Natural killer cell (primary cell): ENCODE measurements around the gene DEFB132. TPM values are rescaled to one million over a fixed set of nuclear protein-coding genes. Genes with fewer than 3 reads are reported as not detected.

Source experiments
- ATAC-seq, 3 donors: fragments of 150-1000 bp in 2 of 3; fragments of 200-7000 bp in 1 of 3; cut with Tn5 transposase; 1 replicate in 1 of 3; 2 replicates in 2 of 3; pipeline ENCODE4 v1.10.0; 2021; ENCODE audit warnings: mild to moderate bottlenecking in 2 of 3, moderate library complexity in 2 of 3
- DNase-seq, 2 donors: peaks; one replicate each; pipeline versions ENCODE4 v3.0.0 to v3.0.0-alpha.2; 2013 to 2021; ENCODE audit warnings: mixed read lengths in 1 of 2
- H3K27ac ChIP-seq: one replicate; pipeline ENCODE4 v1.5.1; 2013; ENCODE audit warnings: mild to moderate bottlenecking, low read length
- H3K27me3 ChIP-seq: one replicate; pipeline ENCODE4 v1.6.1; 2013; ENCODE audit warnings: low read length; ENCODE audit not compliant: control insufficient read depth, insufficient read depth
- H3K36me3 ChIP-seq: one replicate; pipeline ENCODE4 v1.6.1; 2013; ENCODE audit warnings: low read length; ENCODE audit not compliant: control insufficient read depth, insufficient read depth
- H3K4me1 ChIP-seq: one replicate; pipeline ENCODE4 v1.6.1; 2013; ENCODE audit warnings: low read length; ENCODE audit not compliant: control insufficient read depth, insufficient read depth
- H3K4me3 ChIP-seq: one replicate; pipeline ENCODE4 v1.5.1; 2013; ENCODE audit warnings: low read length
- H3K9me3 ChIP-seq: one replicate; pipeline ENCODE4 v1.6.1; 2013; ENCODE audit warnings: low read length; ENCODE audit not compliant: control insufficient read depth, insufficient read depth
- H3K27ac Mint-ChIP-seq, 2 donors: one replicate each; pipeline ENCODE4 v1.8.0; 2022; ENCODE audit warnings: mild to moderate bottlenecking in 2 of 2, mixed read lengths in 2 of 2, moderate library complexity in 1 of 2
- H3K27me3 Mint-ChIP-seq, 2 donors: one replicate each; pipeline ENCODE4 v1.8.0; 2022; ENCODE audit warnings: low read depth in 2 of 2, mixed read lengths in 2 of 2
- H3K36me3 Mint-ChIP-seq: one replicate; pipeline ENCODE4 v1.8.0; 2022; ENCODE audit warnings: mixed read lengths
- H3K4me1 Mint-ChIP-seq, 2 donors: one replicate each; pipeline ENCODE4 v1.8.0; 2022; ENCODE audit warnings: mixed read lengths in 2 of 2
- H3K4me3 Mint-ChIP-seq: one replicate; pipeline ENCODE4 v1.8.0; 2022; ENCODE audit warnings: mild to moderate bottlenecking, moderate library complexity, mixed read lengths
- H3K9me3 Mint-ChIP-seq, 2 donors: one replicate each; pipeline ENCODE4 v1.8.0; 2022; ENCODE audit warnings: mixed read lengths in 2 of 2
- WGBS: methylation state at CpG from one replicate; pipeline ENCODE4 v1.1.7; 2013; ENCODE audit warnings: missing lambda C conversion rate; ENCODE audit not compliant: insufficient coverage; 5-methylcytosine and 5-hydroxymethylcytosine counted together
- intact Hi-C: fragments of 100-400 bp; cut with micrococcal nuclease; formaldehyde crosslinking; loops from one replicate; pipeline ENCODE4 v1.14.2; 2022
- total RNA-seq, 4 donors: library from RNA; stranded (reverse); fragments of 120-200 nt in 1 of 4; gene quantifications; one replicate each; pipeline versions ENCODE4 v1.2.3 to v1.2.4, GENCODE V29; 2013 to 2022
- TF ChIP-seq, protein P1 (sequence below): fragments of 200-600 bp; IDR thresholded peaks from one replicate; pipeline ENCODE4 v1.8.0; 2022; ENCODE audit warnings: antibody characterized with exemption

The DEFB132 gene
- total RNA-seq, 3 donors from 2014 or later (not counting 1 experiment from before 2014, with no cell fraction given), result not detected

DNA sequence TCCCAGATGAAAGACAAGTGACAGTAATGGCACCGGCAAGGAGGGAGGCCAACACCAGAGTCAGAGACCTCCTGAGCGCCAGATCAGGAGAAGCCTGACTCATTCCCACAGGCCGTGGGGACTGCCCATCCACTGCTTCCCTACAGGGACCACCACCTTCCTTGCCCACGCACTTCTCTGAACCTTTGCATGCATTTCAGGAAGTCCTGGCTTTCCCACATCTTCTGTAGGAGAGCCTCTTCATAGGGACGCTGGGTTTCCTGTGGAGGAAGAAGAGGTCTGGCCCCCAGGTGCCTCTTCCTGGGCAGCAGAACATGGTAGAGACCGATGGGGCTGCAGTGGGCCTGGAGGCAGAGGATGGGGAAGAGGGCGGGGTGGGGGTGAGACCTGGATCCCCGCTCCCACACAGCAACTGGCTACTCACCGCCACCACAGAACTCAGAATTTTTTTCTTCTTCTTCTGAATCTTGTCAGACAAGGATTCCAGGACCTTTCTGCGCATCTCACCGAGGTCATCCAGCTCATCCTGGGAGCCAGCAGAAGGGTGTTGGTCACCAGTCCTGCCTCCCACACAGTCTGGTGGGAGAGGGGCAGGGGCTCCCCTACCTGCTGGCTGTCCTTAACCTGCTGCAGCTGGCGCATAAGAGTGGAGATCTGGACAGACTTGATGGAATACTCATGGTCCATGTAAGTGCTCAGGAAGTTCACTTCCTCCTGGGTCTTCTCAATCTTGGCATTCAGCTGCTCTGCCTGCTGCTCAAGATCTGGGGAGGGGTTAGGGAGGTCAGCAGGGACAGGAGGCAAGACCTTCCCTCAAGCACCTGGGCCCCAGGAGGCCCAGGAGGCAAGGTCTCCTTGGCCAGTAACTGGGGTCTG is 19.3 kb downstream of the DEFB132 start:
- Histone ChIP-seq H3K4me3 (no peak overlapping the region), H3K9me3 (no peaks in the 10 kb centered on the region), H3K27me3 (no peaks in the 10 kb centered on the region), H3K36me3 (no peaks in the 10 kb centered on the region), H3K4me1 (no peaks in the 10 kb centered on the region), H3K27ac (no peak overlapping the region)
- TF ChIP-seq, protein P1, sequence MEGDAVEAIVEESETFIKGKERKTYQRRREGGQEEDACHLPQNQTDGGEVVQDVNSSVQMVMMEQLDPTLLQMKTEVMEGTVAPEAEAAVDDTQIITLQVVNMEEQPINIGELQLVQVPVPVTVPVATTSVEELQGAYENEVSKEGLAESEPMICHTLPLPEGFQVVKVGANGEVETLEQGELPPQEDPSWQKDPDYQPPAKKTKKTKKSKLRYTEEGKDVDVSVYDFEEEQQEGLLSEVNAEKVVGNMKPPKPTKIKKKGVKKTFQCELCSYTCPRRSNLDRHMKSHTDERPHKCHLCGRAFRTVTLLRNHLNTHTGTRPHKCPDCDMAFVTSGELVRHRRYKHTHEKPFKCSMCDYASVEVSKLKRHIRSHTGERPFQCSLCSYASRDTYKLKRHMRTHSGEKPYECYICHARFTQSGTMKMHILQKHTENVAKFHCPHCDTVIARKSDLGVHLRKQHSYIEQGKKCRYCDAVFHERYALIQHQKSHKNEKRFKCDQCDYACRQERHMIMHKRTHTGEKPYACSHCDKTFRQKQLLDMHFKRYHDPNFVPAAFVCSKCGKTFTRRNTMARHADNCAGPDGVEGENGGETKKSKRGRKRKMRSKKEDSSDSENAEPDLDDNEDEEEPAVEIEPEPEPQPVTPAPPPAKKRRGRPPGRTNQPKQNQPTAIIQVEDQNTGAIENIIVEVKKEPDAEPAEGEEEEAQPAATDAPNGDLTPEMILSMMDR, result no peak
- H3K4me1 Mint-ChIP-seq, result no peaks in the 10 kb centered on the region
- no peak overlapping the region for H3K4me3 Mint-ChIP-seq
- no peak overlapping the region for H3K27ac Mint-ChIP-seq
- DNase-seq (no peak), ATAC-seq (no peak)
- no peaks in the 10 kb centered on the region for H3K27me3 Mint-ChIP-seq
- intact Hi-C loops, result no loop called here
- 91% methylated on average over 12 of the region's 12 CpGs for WGBS
- no peaks in the 10 kb centered on the region for H3K36me3 Mint-ChIP-seq
- no peaks in the 10 kb centered on the region for H3K9me3 Mint-ChIP-seq

DNA sequence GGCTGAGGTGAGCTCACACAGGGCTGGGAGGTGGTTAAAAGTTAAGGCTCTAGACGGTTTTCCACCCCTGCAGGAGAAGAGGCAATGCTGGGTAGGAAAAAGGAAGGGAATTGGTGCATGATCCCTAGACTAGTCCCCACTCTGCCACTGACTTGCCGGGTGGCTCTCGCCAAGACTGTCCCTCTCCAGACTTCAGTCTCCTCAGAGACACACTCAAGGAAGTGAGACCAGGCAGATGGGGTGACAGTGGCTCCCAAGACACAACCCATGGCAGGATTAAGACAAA is 19.9 kb downstream of the DEFB132 start:
- no peak for ATAC-seq
- Histone ChIP-seq H3K27me3 (no peaks in the 10 kb centered on the region), H3K27ac (no peak overlapping the region), H3K4me3 (no peak overlapping the region), H3K36me3 (no peaks in the 10 kb centered on the region), H3K4me1 (no peaks in the 10 kb centered on the region), H3K9me3 (no peaks in the 10 kb centered on the region)
- Mint-ChIP-seq H3K27ac (no peak overlapping the region), H3K9me3 (no peaks in the 10 kb centered on the region), H3K4me1 (no peaks in the 10 kb centered on the region), H3K4me3 (no peak overlapping the region), H3K36me3 (no peaks in the 10 kb centered on the region), H3K27me3 (no peaks in the 10 kb centered on the region)
- TF ChIP-seq, protein P1, result no peak
- 79% methylated on average over 3 of the region's 3 CpGs for WGBS
- intact Hi-C loops, result no loop called here
- DNase-seq, result no peak

DNA sequence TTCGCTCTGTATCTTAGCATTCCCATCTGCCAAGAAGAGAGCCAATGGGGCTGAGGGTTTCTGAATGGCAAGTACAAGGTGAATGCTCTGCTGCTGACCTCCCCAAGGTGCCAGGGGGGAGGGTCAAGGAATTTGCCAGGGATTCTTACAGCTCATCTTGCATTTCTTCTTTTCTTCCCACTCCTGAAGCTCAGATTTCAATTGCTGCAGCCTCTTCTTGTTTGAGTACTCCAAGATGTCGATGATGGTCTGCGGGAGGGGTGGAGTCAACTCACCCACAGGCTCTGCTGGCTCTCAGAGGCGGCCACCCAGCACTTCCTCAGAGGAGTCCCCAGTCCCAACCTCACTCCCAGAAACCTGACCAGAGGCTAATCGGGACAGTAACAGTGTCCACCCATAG is 20.7 kb downstream of the DEFB132 start:
- Mint-ChIP-seq H3K27ac (no peak overlapping the region), H3K9me3 (no peaks in the 10 kb centered on the region), H3K4me3 (no peak overlapping the region), H3K36me3 (no peaks in the 10 kb centered on the region), H3K4me1 (no peaks in the 10 kb centered on the region), H3K27me3 (no peaks in the 10 kb centered on the region)
- H3K27ac ChIP-seq, result no peak overlapping the region
- no peaks in the 10 kb centered on the region for H3K36me3 ChIP-seq
- no peaks in the 10 kb centered on the region for H3K4me1 ChIP-seq
- no peaks in the 10 kb centered on the region for H3K9me3 ChIP-seq
- WGBS, result 94% methylated on average over 5 of the region's 5 CpGs
- H3K27me3 ChIP-seq, result no peaks in the 10 kb centered on the region
- TF ChIP-seq, protein P1, result no peak
- intact Hi-C loops, result no loop called here
- ATAC-seq (no peak), DNase-seq (no peak)
- no peak overlapping the region for H3K4me3 ChIP-seq
